GM23338 (cell line): ENCODE measurements around the gene TPM2. TPM values are rescaled to one million over a fixed set of nuclear protein-coding genes. Genes with fewer than 3 reads are reported as not detected.

Source experiments
- ATAC-seq: fragments of 200-7000 bp; cut with Tn5 transposase; 3 replicates; pipeline ENCODE4 v1.9.1; 2020
- DNase-seq: peaks from one replicate; pipeline ENCODE4 v3.0.0-alpha.2; 2015; ENCODE audit warnings: low spot score
- H2AFZ ChIP-seq: fragments of 200-600 bp; sonication (generic); 2 replicates; pipeline ENCODE4 v1.8.0; 2016; ENCODE audit warnings: antibody characterized with exemption, mild to moderate bottlenecking, moderate library complexity
- H3F3A ChIP-seq: fragments of 200-600 bp; sonication (generic); replicated peaks from 2 replicates; pipeline ENCODE4 v1.8.0; 2017; ENCODE audit warnings: antibody characterized with exemption, mixed run types, low read depth
- H3K27ac ChIP-seq: fragments of 200-600 bp; sonication (generic); 2 replicates; pipeline ENCODE4 v1.6.1; 2016; ENCODE audit warnings: low read depth
- H3K27me3 ChIP-seq: fragments of 200-600 bp; sonication (generic); 2 replicates; pipeline ENCODE4 v1.8.0; 2016; ENCODE audit warnings: mild to moderate bottlenecking, mixed run types, moderate library complexity; ENCODE audit not compliant: insufficient read depth
- H3K36me3 ChIP-seq: fragments of 200-600 bp; sonication (generic); 2 replicates; pipeline ENCODE4 v1.8.0; 2016; ENCODE audit warnings: mild to moderate bottlenecking; ENCODE audit not compliant: insufficient read depth
- H3K4me1 ChIP-seq: fragments of 200-600 bp; sonication (generic); 2 replicates; pipeline ENCODE4 v1.8.0; 2016; ENCODE audit warnings: mild to moderate bottlenecking, moderate library complexity; ENCODE audit not compliant: insufficient read depth
- H3K4me2 ChIP-seq: fragments of 200-600 bp; sonication (generic); 2 replicates; pipeline ENCODE4 v1.7.1; 2017; ENCODE audit warnings: mixed run types
- H3K4me3 ChIP-seq: fragments of 200-600 bp; sonication (generic); 2 replicates; pipeline ENCODE4 v1.6.1; 2016; ENCODE audit warnings: mixed run types
- H3K79me2 ChIP-seq: fragments of 200-600 bp; sonication (generic); replicated peaks from 2 replicates; pipeline ENCODE4 v1.8.0; 2017; ENCODE audit warnings: mild to moderate bottlenecking; ENCODE audit not compliant: insufficient read depth
- H3K9me2 ChIP-seq: fragments of 200-600 bp; sonication (generic); 2 replicates; pipeline ENCODE4 v1.8.0; 2017; ENCODE audit not compliant: insufficient read depth
- H4K20me1 ChIP-seq: fragments of 200-600 bp; sonication (generic); replicated peaks from 2 replicates; pipeline ENCODE4 v1.8.0; 2017; ENCODE audit warnings: mild to moderate bottlenecking; ENCODE audit not compliant: insufficient read depth
- H3K27ac Mint-ChIP-seq: 2 replicates; pipeline ENCODE4 v1.8.0; 2020; ENCODE audit warnings: inconsistent platforms, mild to moderate bottlenecking, moderate library complexity, mixed read lengths
- H3K27me3 Mint-ChIP-seq: 3 replicates; pipeline ENCODE4 v1.8.0; 2022; ENCODE audit warnings: low read depth, mild to moderate bottlenecking, moderate library complexity, mixed read lengths, inconsistent platforms; ENCODE audit not compliant: insufficient read depth, poor library complexity
- H3K36me3 Mint-ChIP-seq: 3 replicates; pipeline ENCODE4 v1.8.0; 2021; ENCODE audit warnings: low read depth, mild to moderate bottlenecking, inconsistent platforms, moderate library complexity, mixed read lengths
- H3K4me1 Mint-ChIP-seq: 3 replicates; pipeline ENCODE4 v1.8.0; 2020; ENCODE audit warnings: mild to moderate bottlenecking, inconsistent platforms, mixed read lengths
- H3K4me3 Mint-ChIP-seq: 3 replicates; pipeline ENCODE4 v1.8.0; 2021; ENCODE audit warnings: moderate library complexity, mild to moderate bottlenecking, inconsistent platforms, mixed read lengths
- H3K9me3 Mint-ChIP-seq: 3 replicates; pipeline ENCODE4 v1.8.0; 2020; ENCODE audit warnings: moderate library complexity, mild to moderate bottlenecking, inconsistent platforms, mixed read lengths
- CREB1 ChIP-seq: fragments of 250-450 bp; sonication (Bioruptor Pico); IDR thresholded peaks from 2 replicates; pipeline ENCODE4 v1.5.0; 2020; ENCODE audit warnings: low read depth, mild to moderate bottlenecking, moderate library complexity
- CTCF ChIP-seq, 2 experiments: fragments of 200-600 bp in 1 of 2; sonication (generic) in 1 of 2; conservative IDR thresholded peaks; 2 replicates each; pipeline versions ENCODE4 v1.5.1 to v1.6.1; 2016 to 2017; ENCODE audit warnings: antibody characterized with exemption in 2 of 2, low read depth in 2 of 2, mild to moderate bottlenecking in 2 of 2, moderate library complexity in 1 of 2
- ETS1 ChIP-seq: IDR thresholded peaks from 2 replicates; pipeline ENCODE4 v1.6.1; 2016; ENCODE audit warnings: antibody characterized with exemption
- EZH2 ChIP-seq: fragments of 200-600 bp; sonication (generic); IDR thresholded peaks from one replicate; pipeline ENCODE4 v1.8.0; 2017; ENCODE audit warnings: antibody characterized with exemption, mild to moderate bottlenecking, low read depth; ENCODE audit not compliant: unreplicated experiment
- EZH2phosphoT487 ChIP-seq: fragments of 200-600 bp; sonication (generic); IDR thresholded peaks from one replicate; pipeline ENCODE4 v1.8.1; 2018; ENCODE audit warnings: antibody characterized with exemption; ENCODE audit not compliant: unreplicated experiment
- JUNB ChIP-seq: IDR thresholded peaks from one replicate; pipeline ENCODE4 v1.6.1; 2016; ENCODE audit warnings: antibody characterized with exemption; ENCODE audit not compliant: unreplicated experiment
- NANOG ChIP-seq: IDR thresholded peaks from 2 replicates; pipeline ENCODE4 v1.6.1; 2016; ENCODE audit warnings: antibody characterized with exemption, borderline replicate concordance
- POLR2AphosphoS5 ChIP-seq: IDR thresholded peaks from 2 replicates; pipeline ENCODE4 v1.6.1; 2016; ENCODE audit warnings: antibody characterized with exemption, low read depth
- STAT1 ChIP-seq: IDR thresholded peaks from one replicate; pipeline ENCODE4 v1.6.1; 2016; ENCODE audit warnings: antibody characterized with exemption; ENCODE audit not compliant: unreplicated experiment
- ZNF114 ChIP-seq: fragments of 250-450 bp; sonication (Bioruptor Pico); IDR thresholded peaks from 2 replicates; pipeline ENCODE4 v1.5.0; 2020; ENCODE audit warnings: mild to moderate bottlenecking, moderate library complexity
- polyA plus RNA-seq: library from polyadenylated mRNA; unstranded; fragments of >200 nt; fragmentation: Nextera tagmentation; extraction: Ambion mirVana; gene quantifications from 2 replicates; pipeline ENCODE4 v1.2.1, GENCODE V29; 2016
- total RNA-seq: library from RNA; depleted of rRNA; stranded (reverse); fragments of >200 nt; shearing (Covaris generic); gene quantifications from 2 replicates; pipeline ENCODE4 v1.2.3, GENCODE V29; 2014
- TF ChIP-seq, protein P1 (sequence below): fragments of 250-450 bp; sonication (Bioruptor Pico); IDR thresholded peaks from 2 replicates; pipeline ENCODE4 v1.5.0; 2020; ENCODE audit warnings: mild to moderate bottlenecking, moderate library complexity

The TPM2 gene
- total and polyA plus RNA-seq, 2 experiments from 2014 or later, result 116 to 488 TPM

DNA sequence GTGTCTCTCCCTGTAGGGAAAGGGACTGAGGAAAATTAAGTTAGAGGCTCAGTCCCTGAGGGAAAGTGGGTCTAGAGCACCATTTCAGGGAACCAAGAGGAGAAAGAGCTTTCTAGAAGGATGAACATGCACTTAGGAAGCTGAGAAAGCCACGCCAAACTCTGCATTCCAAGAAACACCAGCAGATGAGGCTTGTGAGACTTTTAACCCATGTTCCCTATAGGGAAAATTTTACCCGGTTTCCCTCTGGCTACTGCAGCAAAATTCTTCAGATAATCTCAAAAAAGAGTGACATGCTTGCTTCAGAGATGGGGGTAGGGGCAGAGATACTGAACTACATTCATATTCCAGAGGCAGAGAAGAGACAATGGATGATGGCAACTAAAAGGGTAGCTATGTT, 33.7 kb upstream of the TPM2 start (continued):
- no peak for TF ChIP-seq CTCF (conservative IDR thresholded peaks at IDR 0.05; ENCODE audit: low read depth in 2 of 2)

DNA sequence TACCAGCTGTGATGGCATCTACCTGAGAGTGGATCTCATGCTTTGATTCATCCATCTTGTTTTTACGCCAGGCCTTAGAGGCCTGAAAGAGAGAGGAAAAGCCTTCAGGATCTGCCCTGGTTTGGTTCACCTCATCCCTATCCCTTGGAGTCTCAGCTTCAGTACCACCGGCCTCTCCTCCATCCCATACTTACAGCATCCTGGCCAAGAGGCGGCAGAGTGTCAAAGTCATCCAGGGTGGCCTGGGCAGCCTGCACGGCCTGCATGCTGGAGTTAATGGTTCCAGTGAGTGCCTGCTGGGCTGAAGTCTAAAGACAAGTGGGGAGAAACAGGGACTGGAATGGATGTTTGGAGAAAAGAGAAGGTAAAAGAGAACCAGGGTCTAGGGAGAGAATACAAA, 29.8 kb upstream of the TPM2 start:
- no peaks in the 10 kb centered on the region for H3K79me2 ChIP-seq
- H4K20me1 ChIP-seq, result no peaks in the 10 kb centered on the region; the same call in 1 of the 2 replicates
- H3K27ac ChIP-seq, result no peak overlapping the region
- H3K4me1 Mint-ChIP-seq, result peaks cover 4% of the 10 kb centered on the region; the same call in 1 of the 3 replicates
- H3K27me3 Mint-ChIP-seq, result no peaks in the 10 kb centered on the region
- peaks cover 90% of the 10 kb centered on the region for H3K36me3 Mint-ChIP-seq
- no peak overlapping the region for H3K4me2 ChIP-seq
- no peak overlapping the region for H3K4me3 ChIP-seq
- H3K36me3 ChIP-seq, result peaks cover 55% of the 10 kb centered on the region
- no peaks in the 10 kb centered on the region for H3K4me1 ChIP-seq
- H3K27ac Mint-ChIP-seq, result no peak overlapping the region
- H3K4me3 Mint-ChIP-seq, result no peak overlapping the region
- H3K27me3 ChIP-seq, result no peaks in the 10 kb centered on the region
- H2AFZ ChIP-seq, result no peak overlapping the region
- H3K9me3 Mint-ChIP-seq, result no peaks in the 10 kb centered on the region
- TF ChIP-seq ETS1 (no peak), EZH2 (no peak), STAT1 (no peak), POLR2AphosphoS5 (no peak), EZH2phosphoT487 (no peak), JUNB (no peak), NANOG (no peak), ZNF114 (CRISPR knock-in tag) (no peak), CREB1 (CRISPR knock-in tag) (no peak)
- TF ChIP-seq, protein P1, sequence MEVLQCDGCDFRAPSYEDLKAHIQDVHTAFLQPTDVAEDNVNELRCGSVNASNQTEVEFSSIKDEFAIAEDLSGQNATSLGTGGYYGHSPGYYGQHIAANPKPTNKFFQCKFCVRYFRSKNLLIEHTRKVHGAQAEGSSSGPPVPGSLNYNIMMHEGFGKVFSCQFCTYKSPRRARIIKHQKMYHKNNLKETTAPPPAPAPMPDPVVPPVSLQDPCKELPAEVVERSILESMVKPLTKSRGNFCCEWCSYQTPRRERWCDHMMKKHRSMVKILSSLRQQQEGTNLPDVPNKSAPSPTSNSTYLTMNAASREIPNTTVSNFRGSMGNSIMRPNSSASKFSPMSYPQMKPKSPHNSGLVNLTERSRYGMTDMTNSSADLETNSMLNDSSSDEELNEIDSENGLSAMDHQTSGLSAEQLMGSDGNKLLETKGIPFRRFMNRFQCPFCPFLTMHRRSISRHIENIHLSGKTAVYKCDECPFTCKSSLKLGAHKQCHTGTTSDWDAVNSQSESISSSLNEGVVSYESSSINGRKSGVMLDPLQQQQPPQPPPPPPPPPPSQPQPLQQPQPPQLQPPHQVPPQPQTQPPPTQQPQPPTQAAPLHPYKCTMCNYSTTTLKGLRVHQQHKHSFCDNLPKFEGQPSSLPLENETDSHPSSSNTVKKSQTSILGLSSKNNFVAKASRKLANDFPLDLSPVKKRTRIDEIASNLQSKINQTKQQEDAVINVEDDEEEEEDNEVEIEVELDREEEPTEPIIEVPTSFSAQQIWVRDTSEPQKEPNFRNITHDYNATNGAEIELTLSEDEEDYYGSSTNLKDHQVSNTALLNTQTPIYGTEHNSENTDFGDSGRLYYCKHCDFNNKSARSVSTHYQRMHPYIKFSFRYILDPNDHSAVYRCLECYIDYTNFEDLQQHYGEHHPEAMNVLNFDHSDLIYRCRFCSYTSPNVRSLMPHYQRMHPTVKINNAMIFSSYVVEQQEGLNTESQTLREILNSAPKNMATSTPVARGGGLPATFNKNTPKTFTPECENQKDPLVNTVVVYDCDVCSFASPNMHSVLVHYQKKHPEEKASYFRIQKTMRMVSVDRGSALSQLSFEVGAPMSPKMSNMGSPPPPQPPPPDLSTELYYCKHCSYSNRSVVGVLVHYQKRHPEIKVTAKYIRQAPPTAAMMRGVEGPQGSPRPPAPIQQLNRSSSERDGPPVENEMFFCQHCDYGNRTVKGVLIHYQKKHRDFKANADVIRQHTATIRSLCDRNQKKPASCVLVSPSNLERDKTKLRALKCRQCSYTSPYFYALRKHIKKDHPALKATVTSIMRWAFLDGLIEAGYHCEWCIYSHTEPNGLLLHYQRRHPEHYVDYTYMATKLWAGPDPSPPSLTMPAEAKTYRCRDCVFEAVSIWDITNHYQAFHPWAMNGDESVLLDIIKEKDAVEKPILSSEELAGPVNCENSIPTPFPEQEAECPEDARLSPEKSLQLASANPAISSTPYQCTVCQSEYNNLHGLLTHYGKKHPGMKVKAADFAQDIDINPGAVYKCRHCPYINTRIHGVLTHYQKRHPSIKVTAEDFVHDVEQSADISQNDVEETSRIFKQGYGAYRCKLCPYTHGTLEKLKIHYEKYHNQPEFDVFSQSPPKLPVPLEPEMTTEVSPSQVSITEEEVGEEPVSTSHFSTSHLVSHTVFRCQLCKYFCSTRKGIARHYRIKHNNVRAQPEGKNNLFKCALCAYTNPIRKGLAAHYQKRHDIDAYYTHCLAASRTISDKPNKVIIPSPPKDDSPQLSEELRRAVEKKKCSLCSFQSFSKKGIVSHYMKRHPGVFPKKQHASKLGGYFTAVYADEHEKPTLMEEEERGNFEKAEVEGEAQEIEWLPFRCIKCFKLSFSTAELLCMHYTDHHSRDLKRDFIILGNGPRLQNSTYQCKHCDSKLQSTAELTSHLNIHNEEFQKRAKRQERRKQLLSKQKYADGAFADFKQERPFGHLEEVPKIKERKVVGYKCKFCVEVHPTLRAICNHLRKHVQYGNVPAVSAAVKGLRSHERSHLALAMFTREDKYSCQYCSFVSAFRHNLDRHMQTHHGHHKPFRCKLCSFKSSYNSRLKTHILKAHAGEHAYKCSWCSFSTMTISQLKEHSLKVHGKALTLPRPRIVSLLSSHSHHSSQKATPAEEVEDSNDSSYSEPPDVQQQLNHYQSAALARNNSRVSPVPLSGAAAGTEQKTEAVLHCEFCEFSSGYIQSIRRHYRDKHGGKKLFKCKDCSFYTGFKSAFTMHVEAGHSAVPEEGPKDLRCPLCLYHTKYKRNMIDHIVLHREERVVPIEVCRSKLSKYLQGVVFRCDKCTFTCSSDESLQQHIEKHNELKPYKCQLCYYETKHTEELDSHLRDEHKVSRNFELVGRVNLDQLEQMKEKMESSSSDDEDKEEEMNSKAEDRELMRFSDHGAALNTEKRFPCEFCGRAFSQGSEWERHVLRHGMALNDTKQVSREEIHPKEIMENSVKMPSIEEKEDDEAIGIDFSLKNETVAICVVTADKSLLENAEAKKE, result no peak
- H3K9me2 ChIP-seq, result no peaks in the 10 kb centered on the region
- DNase-seq (no peak), ATAC-seq (no peak)
- H3F3A ChIP-seq, result no peaks in the 10 kb centered on the region
